GM18520 (cell line): ENCODE data around the gene PRAMEF11.
"Not testable (repeated sequence)": the region's sequence is repeated elsewhere in the genome, so short reads cannot be mapped to it uniquely, and the experiment has no call there.

ENCODE experiments used
- ATAC-seq: cut with Tn5 transposase; IDR thresholded peaks from one replicate; pipeline ENCODE4 v1.9.1; 2021; ENCODE audit not compliant: unreplicated experiment

PRAMEF11 gene

GRCh38 chr1:12831310-12831709, at the start of gene PRAMEF11:
Gene PRAMEF11 (minus strand): TSS chr1:12831410. CDS start chr1:12828789, 2,621 bp downstream.
- not testable (repeated sequence) for ATAC-seq

- ATAC-seq = not testable (repeated sequence)
Measured at GRCh38 chr1:12878453-12878852, 47.2 kb upstream of the PRAMEF11 start.

GRCh38 chr1:12863131-12863880, 32.1 kb upstream of the PRAMEF11 start:
- not testable (repeated sequence) for ATAC-seq

GRCh38 chr1:12856786-12857185, 25.6 kb upstream of the PRAMEF11 start, which contains the start of gene PRAMEF2:
Gene PRAMEF2 (plus strand): TSS chr1:12857086. CDS start chr1:12859010, 1,924 bp downstream.
- ATAC-seq = not testable (repeated sequence)

- ATAC-seq = no peak
Measured at GRCh38 chr1:12851779-12852178, 20.6 kb upstream of the PRAMEF11 start.

- ATAC-seq = not testable (repeated sequence)
Measured at GRCh38 chr1:12848620-12849019, 17.4 kb upstream of the PRAMEF11 start, which contains the start of gene HNRNPCL1. Gene HNRNPCL1 (minus strand): TSS chr1:12848720. CDS start chr1:12848289, 431 bp downstream.

- ATAC-seq = not testable (repeated sequence)
Measured at GRCh38 chr1:12833251-12833650, 2.0 kb upstream of the PRAMEF11 start.

- ATAC-seq = not testable (repeated sequence)
Measured at GRCh38 chr1:12819061-12819460, 12.1 kb downstream of the PRAMEF11 start.

GRCh38 chr1:12811409-12811784, 19.8 kb downstream of the PRAMEF11 start:
- ATAC-seq = no peak

GRCh38 chr1:12810691-12811408, 20.4 kb downstream of the PRAMEF11 start:
- no peak for ATAC-seq

- ATAC-seq = no peak
Measured at GRCh38 chr1:12809933-12810332, 21.3 kb downstream of the PRAMEF11 start.

GRCh38 chr1:12799730-12800129, 31.5 kb downstream of the PRAMEF11 start:
- no peak for ATAC-seq

GRCh38 chr1:12798911-12799310, 32.3 kb downstream of the PRAMEF11 start:
- no peak for ATAC-seq

GRCh38 chr1:12791097-12791496, 40.1 kb downstream of the PRAMEF11 start, which contains the start of gene PRAMEF1:
Gene PRAMEF1 (plus strand): TSS chr1:12791397. CDS start chr1:12793228, 1,831 bp downstream.
- not testable (repeated sequence) for ATAC-seq

- not testable (repeated sequence) for ATAC-seq
Measured at GRCh38 chr1:12784729-12785128, 46.5 kb downstream of the PRAMEF11 start.

- ATAC-seq = not testable (repeated sequence)
Measured at GRCh38 chr1:12783783-12784182, 47.4 kb downstream of the PRAMEF11 start.

GRCh38 chr1:12781488-12781887, 49.7 kb downstream of the PRAMEF11 start:
- ATAC-seq = not testable (repeated sequence)

- ATAC-seq = no peak
Measured at GRCh38 chr1:12778907-12779306, 52.3 kb downstream of the PRAMEF11 start.

GRCh38 chr1:12778061-12778460, 53.1 kb downstream of the PRAMEF11 start:
- no peak for ATAC-seq

- ATAC-seq = no peak
Measured at GRCh38 chr1:12776801-12777557, 54.2 kb downstream of the PRAMEF11 start.

GRCh38 chr1:12775443-12775842, 55.8 kb downstream of the PRAMEF11 start:
- ATAC-seq = no peak
